ENCODE results near the gene ENO4.

The ENO4 gene

DNA sequence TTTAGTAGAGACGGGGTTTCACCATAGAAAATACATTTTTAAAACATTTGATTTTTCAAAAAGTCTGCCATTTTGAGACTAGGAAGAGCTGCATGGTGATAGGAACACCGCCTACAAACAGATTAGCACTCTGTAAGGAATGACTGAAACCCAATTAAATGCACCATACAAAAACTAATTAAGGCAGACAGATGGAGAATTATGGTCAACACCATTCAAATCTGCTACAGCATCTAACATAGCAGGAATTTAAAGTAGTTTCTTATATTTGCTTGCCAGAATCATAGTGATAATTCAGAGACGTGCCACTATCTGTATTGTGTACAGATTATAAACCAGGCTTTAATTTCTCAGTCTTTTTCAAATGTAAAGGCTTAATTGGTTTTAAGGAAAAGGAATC is 68.2 kb downstream of the ENO4 start:
- no peak for DNase-seq (ENCODE audit: low read depth in 2 of 2)
- TF ChIP-seq, protein P1, sequence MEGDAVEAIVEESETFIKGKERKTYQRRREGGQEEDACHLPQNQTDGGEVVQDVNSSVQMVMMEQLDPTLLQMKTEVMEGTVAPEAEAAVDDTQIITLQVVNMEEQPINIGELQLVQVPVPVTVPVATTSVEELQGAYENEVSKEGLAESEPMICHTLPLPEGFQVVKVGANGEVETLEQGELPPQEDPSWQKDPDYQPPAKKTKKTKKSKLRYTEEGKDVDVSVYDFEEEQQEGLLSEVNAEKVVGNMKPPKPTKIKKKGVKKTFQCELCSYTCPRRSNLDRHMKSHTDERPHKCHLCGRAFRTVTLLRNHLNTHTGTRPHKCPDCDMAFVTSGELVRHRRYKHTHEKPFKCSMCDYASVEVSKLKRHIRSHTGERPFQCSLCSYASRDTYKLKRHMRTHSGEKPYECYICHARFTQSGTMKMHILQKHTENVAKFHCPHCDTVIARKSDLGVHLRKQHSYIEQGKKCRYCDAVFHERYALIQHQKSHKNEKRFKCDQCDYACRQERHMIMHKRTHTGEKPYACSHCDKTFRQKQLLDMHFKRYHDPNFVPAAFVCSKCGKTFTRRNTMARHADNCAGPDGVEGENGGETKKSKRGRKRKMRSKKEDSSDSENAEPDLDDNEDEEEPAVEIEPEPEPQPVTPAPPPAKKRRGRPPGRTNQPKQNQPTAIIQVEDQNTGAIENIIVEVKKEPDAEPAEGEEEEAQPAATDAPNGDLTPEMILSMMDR (IDR thresholded peaks at IDR 0.05; ENCODE audit: low read depth, low read length), result no peak
- no peak overlapping the region for H3K4me3 ChIP-seq (replicated peaks in 1 of 2; ENCODE audit: low read depth in 2 of 2, low read length in 2 of 2)

DNA sequence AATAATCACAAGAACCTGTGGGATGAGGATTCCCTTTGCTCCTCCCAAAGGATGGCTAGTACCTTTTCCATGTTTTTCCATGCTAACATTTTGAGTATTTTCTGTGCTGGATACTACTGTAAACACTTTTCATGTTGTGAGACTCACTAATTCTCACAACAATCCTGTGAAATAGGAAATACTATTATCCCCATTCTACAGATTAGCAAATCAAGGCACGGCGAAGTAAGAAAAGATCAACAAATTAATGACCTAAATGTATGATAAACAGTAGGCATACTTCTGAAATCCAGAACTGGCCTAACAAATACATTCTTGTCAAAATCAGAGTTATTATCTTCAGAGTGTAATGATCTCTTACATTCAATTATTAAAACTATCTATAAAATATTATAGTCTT is 69.3 kb downstream of the ENO4 start:
- H3K4me3 ChIP-seq (replicated peaks in 1 of 2; ENCODE audit: low read depth in 2 of 2, low read length in 2 of 2), result no peak overlapping the region
- no peak for DNase-seq (ENCODE audit: low read depth in 2 of 2)
- TF ChIP-seq, protein P1 (IDR thresholded peaks at IDR 0.05; ENCODE audit: low read depth, low read length), result no peak

DNA sequence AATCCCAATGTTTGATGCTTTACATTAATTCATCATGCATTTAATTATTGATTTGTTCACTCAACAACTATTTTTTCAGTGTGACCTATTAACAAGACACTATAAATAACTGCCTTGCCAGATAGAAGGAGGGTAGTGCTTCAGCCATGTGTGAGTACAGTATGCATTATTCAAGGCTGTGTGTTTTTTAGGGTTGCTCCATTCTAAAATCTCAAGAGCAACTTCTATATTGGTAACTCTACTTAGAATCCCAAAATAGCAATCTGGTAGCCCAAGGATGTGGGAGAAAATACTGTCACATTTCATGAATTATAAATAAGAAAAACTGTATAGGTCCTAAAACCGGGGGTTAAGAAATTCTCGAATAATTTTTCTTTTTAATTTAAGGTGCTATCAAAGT is 69.9 kb downstream of the ENO4 start:
- H3K4me3 ChIP-seq (replicated peaks in 1 of 2; ENCODE audit: low read depth in 2 of 2, low read length in 2 of 2), result no peak overlapping the region
- TF ChIP-seq, protein P1 (IDR thresholded peaks at IDR 0.05; ENCODE audit: low read depth, low read length), result no peak
- DNase-seq (ENCODE audit: low read depth in 2 of 2), result no peak

DNA sequence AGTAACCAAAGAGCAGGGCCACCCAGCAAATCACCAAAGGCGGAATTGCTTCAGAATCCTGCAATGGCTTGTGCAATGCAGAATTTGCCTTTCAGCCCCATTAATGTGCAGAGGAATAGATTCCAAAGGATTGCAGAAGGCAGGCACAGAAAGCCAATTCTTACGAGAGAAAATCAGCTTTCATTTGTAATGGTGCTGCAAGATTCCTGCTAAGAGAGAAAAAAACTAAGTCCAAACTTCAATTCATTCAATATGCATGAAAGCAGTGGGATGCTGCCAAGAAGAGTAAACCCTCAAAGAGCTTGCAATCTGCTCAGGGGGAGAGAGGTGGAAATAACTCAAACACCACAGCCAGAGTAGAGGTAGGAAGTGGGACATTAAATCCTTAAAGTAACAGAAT is 70.4 kb downstream of the ENO4 start:
- TF ChIP-seq, protein P1 (IDR thresholded peaks at IDR 0.05; ENCODE audit: low read depth, low read length), result no peak
- H3K4me3 ChIP-seq (replicated peaks in 1 of 2; ENCODE audit: low read depth in 2 of 2, low read length in 2 of 2), result no peak overlapping the region
- DNase-seq (ENCODE audit: low read depth in 2 of 2), result no peak

DNA sequence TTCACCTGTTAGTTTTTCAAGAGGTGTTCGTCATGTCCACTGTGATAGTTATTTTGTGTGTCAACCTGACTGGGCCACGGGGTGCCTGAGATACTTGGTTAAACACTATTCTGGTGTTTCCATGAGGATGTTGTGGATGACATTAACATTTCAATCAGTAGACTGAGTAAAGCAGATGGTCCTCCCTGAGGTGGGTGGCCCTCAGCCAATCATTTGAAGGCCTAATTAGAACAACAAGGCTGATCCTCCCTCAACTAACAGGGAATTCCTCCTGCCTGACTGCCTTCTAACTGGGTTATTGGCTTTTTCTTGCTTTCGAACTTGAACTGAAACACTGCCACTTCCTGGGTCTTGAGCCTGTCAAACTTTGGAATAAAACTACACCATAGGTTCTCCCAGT is 75.8 kb downstream of the ENO4 start:
- H3K4me3 ChIP-seq (replicated peaks in 1 of 2; ENCODE audit: low read depth in 2 of 2, low read length in 2 of 2), result no peak overlapping the region
- TF ChIP-seq, protein P1 (IDR thresholded peaks at IDR 0.05; ENCODE audit: low read depth, low read length), result no peak
- no peak for DNase-seq (ENCODE audit: low read depth in 2 of 2)

DNA sequence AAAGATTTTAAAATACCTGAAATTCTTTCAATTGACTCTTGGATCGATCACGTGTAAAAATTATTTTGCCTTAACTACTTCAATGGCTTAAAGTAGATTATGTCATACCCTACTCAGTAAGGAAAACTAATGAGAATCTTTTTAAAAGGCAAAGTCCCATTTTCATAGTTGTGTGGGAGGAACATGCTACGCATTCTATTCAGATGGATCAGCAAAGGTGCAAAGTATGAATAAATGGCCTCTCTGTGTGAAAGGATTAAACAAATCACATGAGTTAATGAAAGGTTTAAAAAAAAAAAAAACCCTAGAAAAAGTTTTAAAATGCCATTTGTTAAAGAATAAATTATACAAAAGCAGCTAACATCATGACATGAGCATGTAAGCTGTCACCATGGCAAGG is 77.1 kb downstream of the ENO4 start:
- DNase-seq (ENCODE audit: low read depth in 2 of 2), result no peak
- TF ChIP-seq, protein P1 (IDR thresholded peaks at IDR 0.05; ENCODE audit: low read depth, low read length), result no peak
- no peak overlapping the region for H3K4me3 ChIP-seq (replicated peaks in 1 of 2; ENCODE audit: low read depth in 2 of 2, low read length in 2 of 2)

DNA sequence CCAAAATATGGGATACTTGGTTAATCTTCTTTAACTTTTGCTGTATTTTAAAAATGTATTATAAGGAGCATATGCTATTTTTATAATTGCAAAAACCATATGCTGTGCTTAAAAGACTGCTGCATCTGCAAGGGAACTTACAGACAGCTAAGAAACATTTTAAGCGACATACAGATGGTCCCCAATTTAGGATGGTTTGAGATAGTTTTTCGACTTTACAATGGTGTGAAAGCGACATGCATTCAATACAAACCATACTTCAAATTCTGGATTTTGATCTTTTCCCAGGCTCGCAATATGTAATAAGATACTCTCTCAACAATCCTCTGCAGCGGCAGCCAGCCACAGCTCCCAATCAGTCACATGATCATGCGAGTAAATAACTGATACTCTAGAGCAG is 82.5 kb downstream of the ENO4 start:
- no peak for DNase-seq (ENCODE audit: low read depth in 2 of 2)
- TF ChIP-seq, protein P1 (IDR thresholded peaks at IDR 0.05; ENCODE audit: low read depth, low read length), result no peak
- no peak overlapping the region for H3K4me3 ChIP-seq (replicated peaks in 1 of 2; ENCODE audit: low read depth in 2 of 2, low read length in 2 of 2)

Measured in cardiac fibroblast (primary cell).